ENCODE data around the gene FOXF1. TPM values are rescaled to one million over a fixed set of nuclear protein-coding genes. Genes with fewer than 3 reads are reported as not detected.
A peak's percentile ranks its signal among the peaks of the same experiment; 100 is the strongest.

Gene FOXF1
- total RNA-seq, 6 experiments from 2014 or later = 0.58 to 1.6 (median 1.2) TPM

GRCh38 chr16:86516623-86517003, 6.3 kb downstream of the FOXF1 start:
- 0% methylated on average over 2 of the region's 29 CpGs for WGBS (ENCODE audit: insufficient coverage, low coverage, low lambda C conversion rate, missing lambda C conversion rate)
- H3K4me1 ChIP-seq = no peaks in the 10 kb centered on the region
- H3K27me3 ChIP-seq = peaks cover 0 to 28% of the 10 kb centered on the region in 2 donors
- H3K27ac ChIP-seq = no peak overlapping the region
- H3K36me3 ChIP-seq = no peaks in the 10 kb centered on the region
- intact Hi-C loops (cut with DNase I) = loop anchor here (5.0 kb wide), 2 partner anchors 179 to 444 kb away; no protein-coding TSS in a partner anchor
- H3K9me3 ChIP-seq = no peaks in the 10 kb centered on the region
- TF ChIP-seq CTCF (IDR thresholded peaks at IDR 0.05) = no peak
- TF ChIP-seq POLR2A (IDR thresholded peaks at IDR 0.05) = no peak
- no peak for ATAC-seq
- no peak overlapping the region for H3K4me3 ChIP-seq
- DNase-seq = no peak

GRCh38 chr16:86517033-86517432, 6.7 kb downstream of the FOXF1 start:
- ATAC-seq (no peak), DNase-seq (no peak)
- no peaks in the 10 kb centered on the region for H3K4me1 ChIP-seq
- TF ChIP-seq POLR2A (IDR thresholded peaks at IDR 0.05) (no peak), CTCF (IDR thresholded peaks at IDR 0.05) (no peak)
- H3K9me3 ChIP-seq = no peaks in the 10 kb centered on the region
- peaks cover 0 to 28% of the 10 kb centered on the region in 2 donors for H3K27me3 ChIP-seq
- 25% methylated on average over 7 of the region's 9 CpGs for WGBS (ENCODE audit: insufficient coverage, low coverage, low lambda C conversion rate, missing lambda C conversion rate)
- H3K27ac ChIP-seq = no peak overlapping the region
- no peak overlapping the region for H3K4me3 ChIP-seq
- no peaks in the 10 kb centered on the region for H3K36me3 ChIP-seq
- intact Hi-C loops (cut with DNase I) = loop anchor here (5.0 kb wide), 2 partner anchors 180 to 445 kb away; no protein-coding TSS in a partner anchor

- Histone ChIP-seq H3K27me3 (peaks cover 0 to 28% of the 10 kb centered on the region in 2 donors), H3K4me3 (no peak overlapping the region)
- intact Hi-C loops (cut with DNase I) = loop anchor here (5.0 kb wide), 2 partner anchors 180 to 445 kb away; no protein-coding TSS in a partner anchor
Observed at GRCh38 chr16:86517652-86518258, 7.4 kb downstream of the FOXF1 start.

GRCh38 chr16:86519007-86519648, 8.8 kb downstream of the FOXF1 start:
- WGBS (ENCODE audit: insufficient coverage, low coverage, low lambda C conversion rate, missing lambda C conversion rate) = 79% methylated on average over 12 of the region's 16 CpGs
- Histone ChIP-seq H3K4me3 (no peak overlapping the region), H3K9me3 (no peaks in the 10 kb centered on the region), H3K27me3 (peaks cover 0 to 16% of the 10 kb centered on the region in 2 donors), H3K4me1 (no peaks in the 10 kb centered on the region), H3K27ac (no peak overlapping the region), H3K36me3 (no peaks in the 10 kb centered on the region)
- intact Hi-C loops (cut with DNase I) = loop anchor here (5.0 kb wide), 2 partner anchors 182 to 447 kb away; no protein-coding TSS in a partner anchor
- ATAC-seq (no peak), DNase-seq (peak in 1 of 3 donors; percentile 14)
- TF ChIP-seq CTCF (IDR thresholded peaks at IDR 0.05) (no peak), POLR2A (IDR thresholded peaks at IDR 0.05) (no peak)

More at GRCh38 chr16:86517652-86518258, 7.4 kb downstream of the FOXF1 start:
- DNase-seq = peak; percentile 64 to 73 (median 65)
- WGBS (ENCODE audit: insufficient coverage, low coverage, low lambda C conversion rate, missing lambda C conversion rate) = 7% methylated on average over 4 of the region's 17 CpGs
- no peaks in the 10 kb centered on the region for H3K4me1 ChIP-seq
- H3K36me3 ChIP-seq = no peaks in the 10 kb centered on the region
- peak; percentile 75 to 79 (median 78) for ATAC-seq
- TF ChIP-seq CTCF (IDR thresholded peaks at IDR 0.05) (peak; percentile 52 to 78 (median 62)), POLR2A (IDR thresholded peaks at IDR 0.05) (no peak)
- no peak overlapping the region for H3K27ac ChIP-seq
- no peaks in the 10 kb centered on the region for H3K9me3 ChIP-seq

All from right lobe of liver (tissue), 6 donors.